ENCODE measurements around the gene NFASC.

Gene NFASC

GRCh38 chr1:204894606-204895005, 23.9 kb downstream of the NFASC start:
- TF ChIP-seq ZNF398 (tag by site-specific recombination; IDR thresholded peaks at IDR 0.05) (no peak), PRDM1 (tag by site-specific recombination; IDR thresholded peaks at IDR 0.05) (0 out of 2 replicates have a peak, but pooled peaks have one; percentile 21)
- H3K4me3 ChIP-seq (ENCODE audit: low read depth, low read length), result no peak overlapping the region
- ChIA-PET CTCF (interaction anchor here (0.7 to 2.2 kb wide), 4 partner anchors 10 to 87 kb away, joined by 3 to 7 read pairs (median 6); no protein-coding TSS in a partner anchor), POLR2A (no interaction called here)
- peaks cover 5% of the 10 kb centered on the region for H3K4me1 ChIP-seq (ENCODE audit: control insufficient read depth, insufficient read depth, low read length)
- no peaks in the 10 kb centered on the region for H3K9me3 ChIP-seq (ENCODE audit: control insufficient read depth, insufficient read depth, low read depth, low read length)
- no peaks in the 10 kb centered on the region for H3K36me3 ChIP-seq (ENCODE audit: control insufficient read depth in 2 of 2, insufficient read depth in 1 of 2, low read length in 2 of 2)
- H3K27ac ChIP-seq (ENCODE audit: extremely low read depth, low read depth, low read length), result no peak overlapping the region

- CTCF ChIA-PET, result interaction anchor here (0.9 to 1.6 kb wide), 3 partner anchors 45 to 132 kb away, joined by 3 to 7 read pairs (median 3); no protein-coding TSS in a partner anchor
- no peaks in the 10 kb centered on the region for H3K36me3 ChIP-seq (ENCODE audit: control insufficient read depth in 2 of 2, insufficient read depth in 1 of 2, low read length in 2 of 2)
- no peaks in the 10 kb centered on the region for H3K4me1 ChIP-seq (ENCODE audit: control insufficient read depth, insufficient read depth, low read length)
- POLR2A ChIA-PET, result no interaction called here
- H3K4me3 ChIP-seq (ENCODE audit: low read depth, low read length), result no peak overlapping the region
- TF ChIP-seq BCL11B (tag by site-specific recombination; IDR thresholded peaks at IDR 0.05; ENCODE audit: low read depth), result no peak
- TF ChIP-seq ZNF175 (tag by site-specific recombination; IDR thresholded peaks at IDR 0.05), result no peak
- TF ChIP-seq ZXDB (tag by site-specific recombination; IDR thresholded peaks at IDR 0.05), result no peak
- TF ChIP-seq ZNF133 (tag by site-specific recombination; IDR thresholded peaks at IDR 0.05), result no peak
- no peak for TF ChIP-seq RBAK (tag by site-specific recombination; IDR thresholded peaks at IDR 0.05)
- TF ChIP-seq ZNF521 (tag by site-specific recombination; IDR thresholded peaks at IDR 0.05), result no peak
- TF ChIP-seq ZNF677 (tag by site-specific recombination; IDR thresholded peaks at IDR 0.05), result no peak
- TF ChIP-seq ZNF514 (tag by site-specific recombination; IDR thresholded peaks at IDR 0.05), result no peak
- TF ChIP-seq ZNF529 (tag by site-specific recombination; IDR thresholded peaks at IDR 0.05; ENCODE audit: insufficient replicate concordance), result no peak
- no peak for TF ChIP-seq ZNF155 (tag by site-specific recombination; IDR thresholded peaks at IDR 0.05)
- no peaks in the 10 kb centered on the region for H3K9me3 ChIP-seq (ENCODE audit: control insufficient read depth, insufficient read depth, low read depth, low read length)
- H3K27ac ChIP-seq (ENCODE audit: extremely low read depth, low read depth, low read length), result no peak overlapping the region
Observed at GRCh38 chr1:204896023-204896422, 25.4 kb downstream of the NFASC start.

- CTCF ChIA-PET, result interaction anchor here (0.6 to 2.0 kb wide), 6 partner anchors 45 to 406 kb away, joined by 3 to 7 read pairs (median 3); no protein-coding TSS in a partner anchor
- no peaks in the 10 kb centered on the region for H3K36me3 ChIP-seq (ENCODE audit: control insufficient read depth in 2 of 2, insufficient read depth in 1 of 2, low read length in 2 of 2)
- POLR2A ChIA-PET, result no interaction called here
- H3K4me3 ChIP-seq (ENCODE audit: low read depth, low read length), result no peak overlapping the region
- no peaks in the 10 kb centered on the region for H3K9me3 ChIP-seq (ENCODE audit: control insufficient read depth, insufficient read depth, low read depth, low read length)
- no peak overlapping the region for H3K27ac ChIP-seq (ENCODE audit: extremely low read depth, low read depth, low read length)
- no peaks in the 10 kb centered on the region for H3K4me1 ChIP-seq (ENCODE audit: control insufficient read depth, insufficient read depth, low read length)
- TF ChIP-seq ZNF692 (tag by site-specific recombination; IDR thresholded peaks at IDR 0.05), result no peak
- TF ChIP-seq ZBTB7A (tag by site-specific recombination; IDR thresholded peaks at IDR 0.05; ENCODE audit: low read depth), result no peak
- no peak for TF ChIP-seq ZNF324 (tag by site-specific recombination; IDR thresholded peaks at IDR 0.05)
- TF ChIP-seq ZNF211 (tag by site-specific recombination; IDR thresholded peaks at IDR 0.05; ENCODE audit: low read depth), result no peak
- no peak for TF ChIP-seq MYNN (tag by site-specific recombination; IDR thresholded peaks at IDR 0.05; ENCODE audit: borderline replicate concordance)
- TF ChIP-seq GLI2 (tag by site-specific recombination; IDR thresholded peaks at IDR 0.05; ENCODE audit: borderline replicate concordance, low read depth), result no peak
- TF ChIP-seq ZNF341 (tag by site-specific recombination; IDR thresholded peaks at IDR 0.05; ENCODE audit: low read depth), result no peak
- TF ChIP-seq ZNF791 (tag by site-specific recombination; IDR thresholded peaks at IDR 0.05), result no peak
- TF ChIP-seq ZNF660 (tag by site-specific recombination; IDR thresholded peaks at IDR 0.05), result no peak
- TF ChIP-seq ZNF214 (tag by site-specific recombination; IDR thresholded peaks at IDR 0.05; ENCODE audit: borderline replicate concordance), result no peak
- no peak for TF ChIP-seq GLIS1 (tag by site-specific recombination; IDR thresholded peaks at IDR 0.05)
- no peak for TF ChIP-seq ZNF148 (tag by site-specific recombination; IDR thresholded peaks at IDR 0.05; ENCODE audit: borderline replicate concordance)
Observed at GRCh38 chr1:204896787-204897469, 26.3 kb downstream of the NFASC start.
